OCI-LY7 (cell line): ENCODE results near the gene IFFO2. TPM values are rescaled to one million over a fixed set of nuclear protein-coding genes. Genes with fewer than 3 reads are reported as not detected.

Experiments
- BruUV-seq: library from RNA; stranded (reverse); fragments of 400-500 nt; replicated peaks from 2 replicates; lab custom pipeline; 2021; lab: Mats Ljungman, UMichigan
- CTCF ChIA-PET: fragments of 300-600 bp; sonication (Branson Sonifier 250); formaldehyde crosslinking; loops from one replicate; lab custom pipeline; 2022; ENCODE audit warnings: antibody characterized with exemption; ENCODE audit not compliant: unreplicated experiment; lab: Charles Lee
- POLR2A ChIA-PET: fragments of 300-600 bp; sonication (Branson Sonifier 250); formaldehyde crosslinking; loops from one replicate; lab custom pipeline; 2022; ENCODE audit warnings: antibody characterized with exemption; lab: Charles Lee
- DNase-seq: peaks from one replicate; pipeline ENCODE4 v3.0.0-alpha.2; 2015; ENCODE audit warnings: low spot score
- H2AFZ ChIP-seq: fragments of 200-600 bp; sonication (generic), shearing (Covaris generic); 2 replicates; pipeline ENCODE4 v1.6.1; 2014; ENCODE audit warnings: mild to moderate bottlenecking, antibody characterized with exemption, low read length, moderate library complexity
- H3K27ac ChIP-seq: fragments of 200-600 bp; sonication (generic); 2 replicates; pipeline ENCODE4 v1.5.1; 2014; ENCODE audit warnings: mixed run types, low read depth, mild to moderate bottlenecking, moderate library complexity, low read length, inconsistent platforms; ENCODE audit not compliant: poor library complexity, severe bottlenecking
- H3K36me3 ChIP-seq: fragments of 200-600 bp; sonication (generic); 2 replicates; pipeline ENCODE4 v1.6.1; 2014; ENCODE audit warnings: mild to moderate bottlenecking, antibody characterized with exemption, low read length, moderate library complexity, mixed read lengths; ENCODE audit not compliant: insufficient read depth
- H3K4me1 ChIP-seq: fragments of 200-600 bp; sonication (generic); 2 replicates; pipeline ENCODE4 v1.5.1; 2014; ENCODE audit warnings: mild to moderate bottlenecking, low read length; ENCODE audit not compliant: insufficient read depth, poor library complexity, severe bottlenecking
- H3K4me2 ChIP-seq: fragments of 200-600 bp; sonication (generic); 2 replicates; pipeline ENCODE4 v1.6.1; 2014; ENCODE audit warnings: mild to moderate bottlenecking, low read length
- H3K4me3 ChIP-seq: fragments of 200-600 bp; sonication (generic); 2 replicates; pipeline ENCODE4 v1.5.1; 2014; ENCODE audit warnings: mild to moderate bottlenecking, low read depth, low read length; ENCODE audit not compliant: poor library complexity, severe bottlenecking
- H3K79me2 ChIP-seq: fragments of 200-600 bp; sonication (generic); 2 replicates; pipeline ENCODE4 v1.6.1; 2016; ENCODE audit warnings: low read depth, mild to moderate bottlenecking, low read length, moderate library complexity, mixed read lengths; ENCODE audit not compliant: insufficient read depth
- H3K9me2 ChIP-seq: fragments of 200-600 bp; sonication (generic); 2 replicates; pipeline ENCODE4 v1.6.1; 2016; ENCODE audit warnings: mild to moderate bottlenecking, low read length, mixed read lengths; ENCODE audit not compliant: insufficient read depth
- H3K9me3 ChIP-seq: fragments of 200-600 bp; sonication (generic); 2 replicates; pipeline ENCODE4 v1.6.1; 2014; ENCODE audit warnings: mild to moderate bottlenecking, mixed run types, low read length, mixed read lengths
- H4K20me1 ChIP-seq: fragments of 200-600 bp; sonication (generic); 2 replicates; pipeline ENCODE4 v1.6.1; 2014; ENCODE audit warnings: mild to moderate bottlenecking, antibody characterized with exemption, low read length, moderate library complexity, mixed read lengths; ENCODE audit not compliant: insufficient read depth
- CTCF ChIP-seq: fragments of 200-600 bp; sonication (generic); conservative IDR thresholded peaks from 2 replicates; pipeline ENCODE4 v1.5.1; 2014; ENCODE audit warnings: mild to moderate bottlenecking, antibody characterized with exemption, low read length, moderate library complexity, mixed read lengths
- EZH2phosphoT487 ChIP-seq: fragments of 200-600 bp; sonication (generic); IDR thresholded peaks from 2 replicates; pipeline ENCODE4 v1.6.1; 2018; ENCODE audit warnings: low read depth, borderline replicate concordance, mild to moderate bottlenecking, mixed run types, antibody characterized with exemption, low read length, moderate library complexity, mixed read lengths
- intact Hi-C: fragments of 100-400 bp; cut with micrococcal nuclease; formaldehyde crosslinking; loops from one replicate; pipeline ENCODE4 v1.10.0; 2022; ENCODE audit not compliant: unreplicated experiment
- total RNA-seq, 2 experiments: library from RNA; depleted of rRNA in 1 of 2; stranded (reverse); fragments of >200 nt in 1 of 2; shearing (Covaris generic) in 1 of 2; gene quantifications; 2 replicates each; pipeline ENCODE4 v1.2.3, GENCODE V29; 2014 to 2022

IFFO2 gene
- total RNA-seq, 2 experiments from 2014 or later = 0.06 to 0.44 TPM

GRCh38 chr1:18953731-18954231 is 2.7 kb downstream of the IFFO2 start:
- Histone ChIP-seq H3K4me1 (peaks cover 15% of the 10 kb centered on the region), H3K9me2 (no peaks in the 10 kb centered on the region), H3K36me3 (no peaks in the 10 kb centered on the region), H3K4me3 (no peak overlapping the region), H3K9me3 (no peaks in the 10 kb centered on the region), H4K20me1 (no peaks in the 10 kb centered on the region), H3K79me2 (no peaks in the 10 kb centered on the region), H2AFZ (no peak overlapping the region), H3K4me2 (no peak overlapping the region), H3K27ac (no peak overlapping the region)
- CTCF ChIA-PET = no interaction called here
- BruUV-seq = no TSS peak
- POLR2A ChIA-PET = no interaction called here
- intact Hi-C loops = no loop called here
- no peak for DNase-seq
- TF ChIP-seq CTCF = no peak
- no peak for TF ChIP-seq EZH2phosphoT487

GRCh38 chr1:18951818-18952391 is 4.6 kb downstream of the IFFO2 start:
- no peaks in the 10 kb centered on the region for H4K20me1 ChIP-seq

More at GRCh38 chr1:18951818-18952391, 4.6 kb downstream of the IFFO2 start:
- no TSS peak for BruUV-seq
- Histone ChIP-seq H3K36me3 (no peaks in the 10 kb centered on the region), H3K9me3 (no peaks in the 10 kb centered on the region), H3K4me1 (peaks cover 11% of the 10 kb centered on the region), H3K9me2 (no peaks in the 10 kb centered on the region), H3K27ac (no peak overlapping the region), H3K4me3 (no peak overlapping the region), H3K4me2 (no peak overlapping the region), H3K79me2 (no peaks in the 10 kb centered on the region), H2AFZ (no peak overlapping the region)
- no peak for DNase-seq
- intact Hi-C loops = no loop called here
- POLR2A ChIA-PET = no interaction called here
- no peak for TF ChIP-seq CTCF
- no peak for TF ChIP-seq EZH2phosphoT487
- CTCF ChIA-PET = no interaction called here
